GM12878 (cell line): ENCODE measurements around the gene GLS. TPM values are rescaled to one million over a fixed set of nuclear protein-coding genes. Genes with fewer than 3 reads are reported as not detected.

Experiments used
- HDAC6 ChIP-seq: fragments of 200-600 bp; sonication (generic); IDR thresholded peaks from one replicate; pipeline ENCODE4 v1.8.0; 2017; ENCODE audit warnings: antibody characterized with exemption; ENCODE audit not compliant: unreplicated experiment
- KDM1A ChIP-seq: fragments of 200-600 bp; sonication (generic); IDR thresholded peaks from 2 replicates; pipeline ENCODE4 v1.6.1; 2016; ENCODE audit warnings: borderline replicate concordance
- PKNOX1 ChIP-seq: fragments of 450-650 bp; IDR thresholded peaks from 2 replicates; pipeline ENCODE4 v1.6.1; 2016; ENCODE audit warnings: mild to moderate bottlenecking
- POLR2AphosphoS2 ChIP-seq: IDR thresholded peaks from 2 replicates; pipeline ENCODE4 v1.6.1; 2011; ENCODE audit warnings: low read depth, mild to moderate bottlenecking, low read length, improper control_type of control experiment, moderate library complexity
- SIX5 ChIP-seq: IDR thresholded peaks from 2 replicates; pipeline ENCODE4 v1.6.1; 2011; ENCODE audit warnings: mild to moderate bottlenecking, low read depth, low read length, moderate library complexity; ENCODE audit not compliant: severe bottlenecking
- SUZ12 ChIP-seq: fragments of 200-600 bp; sonication (generic); IDR thresholded peaks from one replicate; pipeline ENCODE4 v1.6.1; 2018; ENCODE audit warnings: antibody characterized with exemption, mild to moderate bottlenecking; ENCODE audit not compliant: unreplicated experiment
- TAF1 ChIP-seq: IDR thresholded peaks from 2 replicates; pipeline ENCODE4 v1.6.1; 2011; ENCODE audit warnings: mild to moderate bottlenecking, low read depth, low read length, borderline replicate concordance
- ZBTB33 ChIP-seq: fragments of 450-650 bp; IDR thresholded peaks from 2 replicates; pipeline ENCODE4 v1.6.1; 2017; ENCODE audit warnings: mild to moderate bottlenecking
- polyA plus RNA-seq, 11 experiments: library from polyadenylated mRNA; depleted of rRNA in 4 of 11; unstranded in 6 of 11; stranded (reverse) in 5 of 11; fragments of >200 nt; fragmentation: Nextera tagmentation in 4 of 11; fragmentation: Illumina TruSeq in 1 of 11; extraction: Ambion mirVana in 4 of 11; extraction: Trizol in 1 of 11; gene quantifications; 1 replicate in 1 of 11; 2 replicates in 10 of 11; pipeline versions ENCODE4 v1.2.1 to v1.2.3, GENCODE V29; 2011 to 2016; ENCODE audit warnings: inconsistent platforms in 2 of 11, missing spikeins in 2 of 11, low read depth in 1 of 11
- total RNA-seq, 4 experiments: library from RNA; depleted of rRNA in 3 of 4; stranded (reverse); fragments of >200 nt in 3 of 4; fragmentation: Illumina TruSeq in 1 of 4; extraction: Trizol in 1 of 4; gene quantifications; 2 replicates each; pipeline versions ENCODE4 v1.2.1 to v1.2.3, GENCODE V29; 2013 to 2021

The GLS gene
- total and polyA plus RNA-seq, 10 of the 15 experiments (the other 5 are each of a cell fraction or from before 2014, with no cell fraction given): 15.7 to 145 (median 70.8) TPM

- no peak for TF ChIP-seq ZBTB33
- no peak for TF ChIP-seq PKNOX1
- no peak for TF ChIP-seq KDM1A
- peak; percentile 76; the same call in 1 of the 2 replicates for TF ChIP-seq POLR2AphosphoS2
- TF ChIP-seq TAF1: no peak
- no peak for TF ChIP-seq SUZ12
- no peak for TF ChIP-seq SIX5
- TF ChIP-seq HDAC6: no peak
Observed at GRCh38 chr2:190959911-190960788, 79.5 kb downstream of the GLS start (continued).
